ENCODE measurements around the gene HPSE2.

DNA sequence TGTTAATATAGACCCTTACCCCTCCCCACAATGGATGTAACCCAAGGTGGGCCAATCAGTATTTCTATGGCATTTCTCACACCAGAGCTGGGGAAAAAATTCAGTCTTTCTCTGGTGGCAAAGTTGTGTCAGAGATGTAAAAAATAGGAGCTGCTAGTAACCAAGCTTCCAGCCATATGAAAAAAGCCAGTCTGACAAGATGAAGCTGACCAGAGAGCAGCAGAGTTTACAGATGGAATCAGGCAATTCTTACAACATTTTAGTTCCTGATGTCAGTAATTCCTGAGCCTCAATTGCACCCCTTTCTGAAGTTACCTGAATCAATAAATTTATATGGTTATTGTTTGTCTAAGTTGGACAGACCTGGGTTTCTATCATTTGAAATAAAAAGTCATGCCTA, 286.3 kb downstream of the HPSE2 start:
- TF ChIP-seq GATA2 (IDR thresholded peaks at IDR 0.05; ENCODE audit: low read depth, low read length) (no peak), GATA3 (IDR thresholded peaks at IDR 0.05; ENCODE audit: low read depth, low read length) (no peak)

Data from SH-SY5Y (cell line).